ENCODE data around the gene MAGI2.

The MAGI2 gene

GRCh38 chr7:78959477-78959876 is 494.0 kb downstream of the MAGI2 start:
- Histone ChIP-seq H3K27ac (no peak overlapping the region), H3K4me3 (ENCODE audit: low read depth in 1 of 2, low read length in 1 of 2) (no peak overlapping the region), H3K4me1 (ENCODE audit: control insufficient read depth in 1 of 2, insufficient read depth in 1 of 2, low read depth in 1 of 2, low read length in 1 of 2) (no peaks in the 10 kb centered on the region), H3K27me3 (no peaks in the 10 kb centered on the region), H3K36me3 (no peaks in the 10 kb centered on the region), H3K9me3 (no peaks in the 10 kb centered on the region)
- no peak for TF ChIP-seq CTCF (IDR thresholded peaks at IDR 0.05)

- no peak overlapping the region for H3K27ac ChIP-seq
- H3K36me3 ChIP-seq, result no peaks in the 10 kb centered on the region
- H3K4me3 ChIP-seq (ENCODE audit: low read depth in 1 of 2, low read length in 1 of 2), result no peak overlapping the region
- H3K4me1 ChIP-seq (ENCODE audit: control insufficient read depth in 1 of 2, insufficient read depth in 1 of 2, low read depth in 1 of 2, low read length in 1 of 2), result no peaks in the 10 kb centered on the region
- H3K27me3 ChIP-seq, result no peaks in the 10 kb centered on the region
- TF ChIP-seq CTCF (IDR thresholded peaks at IDR 0.05), result no peak
- H3K9me3 ChIP-seq, result no peaks in the 10 kb centered on the region
These were observed 498.1 kb downstream of the MAGI2 start for GRCh38 chr7:78955329-78955728.

GRCh38 chr7:78953726-78954363 is 499.6 kb downstream of the MAGI2 start:
- no peaks in the 10 kb centered on the region for H3K9me3 ChIP-seq
- H3K4me1 ChIP-seq (ENCODE audit: control insufficient read depth in 1 of 2, insufficient read depth in 1 of 2, low read depth in 1 of 2, low read length in 1 of 2), result no peaks in the 10 kb centered on the region
- H3K27ac ChIP-seq, result no peak overlapping the region
- H3K4me3 ChIP-seq (ENCODE audit: low read depth in 1 of 2, low read length in 1 of 2), result no peak overlapping the region
- no peaks in the 10 kb centered on the region for H3K27me3 ChIP-seq
- no peaks in the 10 kb centered on the region for H3K36me3 ChIP-seq
- TF ChIP-seq CTCF (IDR thresholded peaks at IDR 0.05), result no peak

GRCh38 chr7:78953090-78953489 is 500.4 kb downstream of the MAGI2 start:
- no peak overlapping the region for H3K4me3 ChIP-seq (ENCODE audit: low read depth in 1 of 2, low read length in 1 of 2)
- no peaks in the 10 kb centered on the region for H3K27me3 ChIP-seq
- TF ChIP-seq CTCF (IDR thresholded peaks at IDR 0.05), result no peak
- H3K27ac ChIP-seq, result no peak overlapping the region
- no peaks in the 10 kb centered on the region for H3K4me1 ChIP-seq (ENCODE audit: control insufficient read depth in 1 of 2, insufficient read depth in 1 of 2, low read depth in 1 of 2, low read length in 1 of 2)
- H3K9me3 ChIP-seq, result no peaks in the 10 kb centered on the region
- no peaks in the 10 kb centered on the region for H3K36me3 ChIP-seq

- no peak overlapping the region for H3K4me3 ChIP-seq (ENCODE audit: low read depth in 1 of 2, low read length in 1 of 2)
- no peaks in the 10 kb centered on the region for H3K27me3 ChIP-seq
- no peaks in the 10 kb centered on the region for H3K36me3 ChIP-seq
- no peaks in the 10 kb centered on the region for H3K9me3 ChIP-seq
- no peaks in the 10 kb centered on the region for H3K4me1 ChIP-seq (ENCODE audit: control insufficient read depth in 1 of 2, insufficient read depth in 1 of 2, low read depth in 1 of 2, low read length in 1 of 2)
- no peak overlapping the region for H3K27ac ChIP-seq
- TF ChIP-seq CTCF (IDR thresholded peaks at IDR 0.05), result no peak
These were observed 513.8 kb downstream of the MAGI2 start for GRCh38 chr7:78939669-78940068.

DNA sequence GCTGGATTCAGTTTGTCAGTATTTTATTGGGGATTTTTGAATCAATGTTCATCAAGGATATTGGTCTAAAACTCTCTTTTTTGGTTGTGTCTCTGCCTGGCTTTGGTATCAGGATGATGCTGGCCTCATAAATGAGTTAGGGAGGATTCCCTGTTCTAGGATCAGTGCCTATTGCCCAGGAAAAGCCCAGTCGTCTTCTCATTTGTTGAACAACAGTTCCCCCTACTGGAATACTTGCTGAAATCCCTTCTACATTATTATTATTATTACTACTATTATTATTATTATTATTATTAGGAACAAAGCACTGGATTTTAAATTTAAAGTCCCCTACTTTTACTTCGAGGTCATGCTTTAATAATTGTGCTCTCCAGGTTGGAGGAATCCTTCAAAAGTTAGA is 528.9 kb downstream of the MAGI2 start:
- Histone ChIP-seq H3K27ac (no peak overlapping the region), H3K9me3 (no peaks in the 10 kb centered on the region), H3K36me3 (no peaks in the 10 kb centered on the region), H3K4me1 (ENCODE audit: control insufficient read depth in 1 of 2, insufficient read depth in 1 of 2, low read depth in 1 of 2, low read length in 1 of 2) (no peaks in the 10 kb centered on the region), H3K27me3 (no peaks in the 10 kb centered on the region), H3K4me3 (ENCODE audit: low read depth in 1 of 2, low read length in 1 of 2) (no peak overlapping the region)
- no peak for TF ChIP-seq CTCF (IDR thresholded peaks at IDR 0.05)

All from neutrophil (primary cell).